Measurements from ENCODE around the gene SOX4. TPM values are rescaled to one million over a fixed set of nuclear protein-coding genes. Genes with fewer than 3 reads are reported as not detected.

Gene SOX4
- total and polyA plus RNA-seq, 2 donors (not counting 3 experiments of a cell fraction or from before 2014, with no cell fraction given): 20.4 to 121 TPM

GRCh38 chr6:21589352-21590345 is 3.9 kb upstream of the SOX4 start:
- POLR2A ChIA-PET: interaction anchor here (0.9 to 2.2 kb wide), 3 partner anchors 257 to 714 kb away, joined by 5 to 12 read pairs (median 10); no protein-coding TSS in a partner anchor
- TF ChIP-seq MYC (IDR thresholded peaks at IDR 0.05; ENCODE audit: low read depth, low read length): peak; percentile 29
- TF ChIP-seq EZH2 (IDR thresholded peaks at IDR 0.05; ENCODE audit: borderline replicate concordance, low read depth, low read length, severe bottlenecking): no peak
- TF ChIP-seq MAX (IDR thresholded peaks at IDR 0.05; ENCODE audit: insufficient read depth, insufficient read length): no peak
- TF ChIP-seq FOS (IDR thresholded peaks at IDR 0.05; ENCODE audit: borderline replicate concordance, insufficient read depth, low read length): no peak
- TF ChIP-seq CTCF (IDR thresholded peaks at IDR 0.05; ENCODE audit: extremely low read depth in 1 of 2, insufficient read depth in 1 of 2, low read depth in 1 of 2, low read length in 2 of 2): peak; percentile 92 to 94
- intact Hi-C loops (cut with micrococcal nuclease) (loop anchor here (1.0 to 10.0 kb wide), 8 partner anchors 714 to 1186 kb away; no protein-coding TSS in a partner anchor), dilution Hi-C loops (cut with MboI; ENCODE audit: extremely low pct_ligation_motif_present, low sequenced_read_pairs) (no loop called here)
- peak overlapping the region; percentile 71 for H3K27ac ChIP-seq (ENCODE audit: insufficient read depth, low read depth, low read length)
- FAIRE-seq: no peak
- H3K4me3 ChIP-seq (replicated peaks in 1 of 3; ENCODE audit: insufficient read depth in 1 of 3, low read depth in 1 of 3, low read length in 3 of 3): peak overlapping the region; percentile 32 to 65 (median 46)
- no peaks in the 10 kb centered on the region for H3K9me3 ChIP-seq (replicated peaks; ENCODE audit: control insufficient read depth, insufficient read depth, low read length)
- H3K27me3 ChIP-seq (ENCODE audit: control insufficient read depth in 2 of 2, insufficient read depth in 2 of 2, low read length in 2 of 2): no peaks in the 10 kb centered on the region
- no peaks in the 10 kb centered on the region for H3K36me3 ChIP-seq (ENCODE audit: control insufficient read depth in 2 of 2, extremely low read depth in 1 of 2, insufficient read depth in 2 of 2, low read length in 2 of 2)
- peaks cover 22% of the 10 kb centered on the region for H3K4me1 ChIP-seq (ENCODE audit: control insufficient read depth, extremely low read depth, insufficient read depth, low read length)
- CTCF ChIA-PET: interaction anchor here (0.6 to 9.6 kb wide), 31 partner anchors 11 to 1858 kb away, joined by 3 to 222 read pairs (median 6); no protein-coding TSS in a partner anchor
- H3K9me1 ChIP-seq (replicated peaks; ENCODE audit: control insufficient read depth, extremely low read depth, insufficient read depth, low read length): no peaks in the 10 kb centered on the region
- no TSS peak for BruUV-seq (replicated peaks)
- peak overlapping the region; percentile 35 for H2AFZ ChIP-seq (ENCODE audit: low read depth, low read length)
- peak; percentile 86 for DNase-seq (ENCODE audit: low read depth, low spot score)
- no peaks in the 10 kb centered on the region for H4K20me1 ChIP-seq (replicated peaks; ENCODE audit: control insufficient read depth, extremely low read depth, insufficient read depth, low read length)
- peak overlapping the region; percentile 78 for H3K4me2 ChIP-seq (ENCODE audit: insufficient read depth, low read length)
- H3K9ac ChIP-seq (replicated peaks; ENCODE audit: extremely low read depth, insufficient read depth, low read length): peak overlapping the region; percentile 78
- H3K79me2 ChIP-seq (ENCODE audit: control insufficient read depth, insufficient read depth, low read length): peaks cover 11% of the 10 kb centered on the region

Data from endothelial cell of umbilical vein (primary cell).